CD4-positive, alpha-beta T cell (primary cell): ENCODE data around the gene RELCH. TPM values are rescaled to one million over a fixed set of nuclear protein-coding genes. Genes with fewer than 3 reads are reported as not detected.

Experiments used
- ATAC-seq: fragments of 200-7000 bp; cut with Tn5 transposase; one replicate; pipeline ENCODE4 v1.10.0; 2022; ENCODE audit warnings: mild to moderate bottlenecking; ENCODE audit not compliant: poor library complexity
- CTCF ChIA-PET: fragments of 350-600 bp; sonication (Branson Sonifier 250); formaldehyde crosslinking; loops from one replicate; lab custom pipeline; 2021; ENCODE audit warnings: antibody characterized with exemption, inconsistent platforms; lab: Charles Lee
- POLR2A ChIA-PET: fragments of 350-600 bp; sonication (Branson Sonifier 250); formaldehyde crosslinking; loops from one replicate; lab custom pipeline; 2021; ENCODE audit warnings: antibody characterized with exemption, inconsistent platforms; lab: Charles Lee
- DNase-seq, 14 experiments: peaks; one replicate each; pipeline ENCODE4 v3.0.0-alpha.2; 2013 to 2020; ENCODE audit warnings: mixed read lengths in 2 of 14
- H3K27ac ChIP-seq, 2 donors: one replicate each; pipeline versions ENCODE4 v1.5.1 to v1.7.0; 2013; ENCODE audit warnings: low read length in 2 of 2, low read depth in 1 of 2, mild to moderate bottlenecking in 1 of 2
- H3K27me3 ChIP-seq, 2 experiments: 1 replicate in 1 of 2; 2 replicates in 1 of 2; pipeline versions ENCODE4 v1.6.1 to v1.7.0; 2013; ENCODE audit warnings: low read length in 2 of 2, control low read depth in 1 of 2, mild to moderate bottlenecking in 1 of 2, moderate library complexity in 1 of 2; ENCODE audit not compliant: insufficient read depth in 2 of 2, control insufficient read depth in 1 of 2
- H3K36me3 ChIP-seq: one replicate; pipeline ENCODE4 v1.6.1; 2013; ENCODE audit warnings: low read length, control low read depth; ENCODE audit not compliant: insufficient read depth
- H3K4me1 ChIP-seq: one replicate; pipeline ENCODE4 v1.6.1; 2013; ENCODE audit warnings: low read length, control low read depth; ENCODE audit not compliant: insufficient read depth
- H3K4me3 ChIP-seq: one replicate; pipeline ENCODE4 v1.5.1; 2013; ENCODE audit warnings: mild to moderate bottlenecking, low read length, moderate library complexity
- H3K9me3 ChIP-seq, 2 experiments: 1 replicate in 1 of 2; 2 replicates in 1 of 2; pipeline versions ENCODE4 v1.6.1 to v1.7.0; 2013; ENCODE audit warnings: low read length in 2 of 2, mild to moderate bottlenecking in 2 of 2, control low read depth in 1 of 2, moderate library complexity in 1 of 2; ENCODE audit not compliant: control insufficient read depth in 1 of 2, insufficient read depth in 1 of 2
- H3K27ac Mint-ChIP-seq: one replicate; pipeline ENCODE4 v1.8.0; 2020; ENCODE audit warnings: mixed read lengths
- H3K27me3 Mint-ChIP-seq: one replicate; pipeline ENCODE4 v1.8.0; 2021; ENCODE audit warnings: mixed read lengths
- H3K36me3 Mint-ChIP-seq: one replicate; pipeline ENCODE4 v1.8.0; 2021; ENCODE audit warnings: low read depth, mixed read lengths
- H3K4me1 Mint-ChIP-seq: one replicate; pipeline ENCODE4 v1.8.0; 2021; ENCODE audit warnings: low read depth, mixed read lengths
- H3K4me3 Mint-ChIP-seq: one replicate; pipeline ENCODE4 v1.8.0; 2020; ENCODE audit warnings: mild to moderate bottlenecking, mixed read lengths
- H3K9me3 Mint-ChIP-seq: one replicate; pipeline ENCODE4 v1.8.0; 2020; ENCODE audit warnings: mixed read lengths
- intact Hi-C, 2 experiments: fragments of 100-400 bp; cut with DNase I in 1 of 2; cut with micrococcal nuclease in 1 of 2; formaldehyde crosslinking; loops; one replicate each; pipeline versions ENCODE4 v1.15.1 to v1.9.0; 2023 to 2025; cut with DNase I, micrococcal nuclease
- total RNA-seq, 174 experiments: library from RNA in 2 of 174; stranded (reverse) in 2 of 174; gene quantifications; one replicate each; pipeline ENCODE4 v1.2.3 and lab custom pipeline; 2021 to 2026
- TF ChIP-seq, protein P1 (sequence below): fragments of 200-600 bp; IDR thresholded peaks from one replicate; pipeline ENCODE4 v1.8.0; 2022; ENCODE audit warnings: antibody characterized with exemption, mild to moderate bottlenecking

Gene RELCH
- total RNA-seq, 2 experiments from 2014 or later = 39.6 to 44.3 TPM

DNA sequence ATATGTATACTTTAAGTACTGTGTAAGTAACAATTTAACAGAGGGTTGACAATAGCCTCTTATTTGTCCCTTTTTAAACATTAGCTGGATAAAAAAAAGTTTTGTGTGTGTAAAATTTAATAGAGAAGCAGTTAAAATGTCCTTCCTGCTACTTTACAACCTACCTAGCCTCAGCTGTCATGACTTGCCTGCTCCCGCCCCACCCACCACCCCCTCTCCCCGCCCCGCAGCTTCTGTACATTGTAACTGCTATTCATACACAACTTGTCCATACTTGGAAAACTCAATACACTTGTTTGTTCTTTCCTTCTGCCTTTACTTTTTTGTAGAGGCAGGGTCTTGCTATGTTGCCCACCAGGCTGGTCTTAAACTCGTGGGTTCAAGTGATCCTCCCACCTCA is 19.5 kb downstream of the RELCH start:
- peaks cover 22% of the 10 kb centered on the region for H3K36me3 Mint-ChIP-seq
- no peaks in the 10 kb centered on the region for H3K27me3 Mint-ChIP-seq
- ChIA-PET POLR2A (no interaction called here), CTCF (no interaction called here)
- no peaks in the 10 kb centered on the region for H3K4me1 ChIP-seq
- H3K27ac Mint-ChIP-seq = no peak overlapping the region
- TF ChIP-seq, protein P1, sequence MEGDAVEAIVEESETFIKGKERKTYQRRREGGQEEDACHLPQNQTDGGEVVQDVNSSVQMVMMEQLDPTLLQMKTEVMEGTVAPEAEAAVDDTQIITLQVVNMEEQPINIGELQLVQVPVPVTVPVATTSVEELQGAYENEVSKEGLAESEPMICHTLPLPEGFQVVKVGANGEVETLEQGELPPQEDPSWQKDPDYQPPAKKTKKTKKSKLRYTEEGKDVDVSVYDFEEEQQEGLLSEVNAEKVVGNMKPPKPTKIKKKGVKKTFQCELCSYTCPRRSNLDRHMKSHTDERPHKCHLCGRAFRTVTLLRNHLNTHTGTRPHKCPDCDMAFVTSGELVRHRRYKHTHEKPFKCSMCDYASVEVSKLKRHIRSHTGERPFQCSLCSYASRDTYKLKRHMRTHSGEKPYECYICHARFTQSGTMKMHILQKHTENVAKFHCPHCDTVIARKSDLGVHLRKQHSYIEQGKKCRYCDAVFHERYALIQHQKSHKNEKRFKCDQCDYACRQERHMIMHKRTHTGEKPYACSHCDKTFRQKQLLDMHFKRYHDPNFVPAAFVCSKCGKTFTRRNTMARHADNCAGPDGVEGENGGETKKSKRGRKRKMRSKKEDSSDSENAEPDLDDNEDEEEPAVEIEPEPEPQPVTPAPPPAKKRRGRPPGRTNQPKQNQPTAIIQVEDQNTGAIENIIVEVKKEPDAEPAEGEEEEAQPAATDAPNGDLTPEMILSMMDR = no peak
- DNase-seq = no peak
- no peaks in the 10 kb centered on the region for H3K27me3 ChIP-seq
- H3K36me3 ChIP-seq = peaks cover 4% of the 10 kb centered on the region
- ATAC-seq = no peak
- no peaks in the 10 kb centered on the region for H3K9me3 ChIP-seq
- intact Hi-C loops = no loop called here
- peaks cover 73% of the 10 kb centered on the region for H3K4me1 Mint-ChIP-seq
- H3K4me3 ChIP-seq = no peak overlapping the region
- no peak overlapping the region for H3K27ac ChIP-seq
- no peaks in the 10 kb centered on the region for H3K9me3 Mint-ChIP-seq
- H3K4me3 Mint-ChIP-seq = no peak overlapping the region

DNA sequence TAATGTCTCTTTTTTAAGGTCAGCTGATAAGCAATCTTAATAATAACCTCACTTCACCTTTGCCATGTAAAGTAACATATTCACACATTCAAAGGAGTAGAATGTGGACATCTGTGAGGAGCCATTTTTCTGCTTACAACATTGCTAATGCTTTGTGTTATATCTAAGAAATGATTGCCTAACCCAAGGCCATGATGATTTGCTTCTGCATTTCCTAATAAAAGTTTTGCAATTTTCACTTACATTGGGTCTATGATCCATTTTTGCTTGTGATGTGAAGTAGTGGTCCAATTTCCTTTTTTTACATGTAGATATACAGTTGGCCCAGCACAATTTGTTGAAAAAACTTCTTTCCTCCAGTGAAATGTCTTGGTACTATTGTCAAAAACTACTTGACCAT is 22.0 kb downstream of the RELCH start:
- Mint-ChIP-seq H3K4me1 (peaks cover 73% of the 10 kb centered on the region), H3K4me3 (no peak overlapping the region), H3K36me3 (peaks cover 40% of the 10 kb centered on the region), H3K9me3 (no peaks in the 10 kb centered on the region), H3K27ac (no peak overlapping the region), H3K27me3 (no peaks in the 10 kb centered on the region)
- Histone ChIP-seq H3K27ac (no peak overlapping the region), H3K9me3 (no peaks in the 10 kb centered on the region), H3K36me3 (peaks cover 13% of the 10 kb centered on the region), H3K4me3 (no peak overlapping the region), H3K27me3 (no peaks in the 10 kb centered on the region), H3K4me1 (no peaks in the 10 kb centered on the region)
- POLR2A ChIA-PET = no interaction called here
- TF ChIP-seq, protein P1 = no peak
- CTCF ChIA-PET = interaction anchor here (1.0 kb wide), 1 partner anchor 9 kb away, joined by 4 read pairs; no protein-coding TSS in a partner anchor
- ATAC-seq = no peak
- DNase-seq = no peak
- intact Hi-C loops = no loop called here

GRCh38 chr18:62210138-62210537 is 23.1 kb downstream of the RELCH start:
- Mint-ChIP-seq H3K36me3 (peaks cover 50% of the 10 kb centered on the region), H3K27me3 (no peaks in the 10 kb centered on the region), H3K27ac (no peak overlapping the region), H3K9me3 (no peaks in the 10 kb centered on the region), H3K4me3 (no peak overlapping the region), H3K4me1 (peaks cover 69% of the 10 kb centered on the region)
- no peak for DNase-seq
- ATAC-seq = no peak
- no peaks in the 10 kb centered on the region for H3K9me3 ChIP-seq
- H3K4me1 ChIP-seq = no peaks in the 10 kb centered on the region
- no peak overlapping the region for H3K4me3 ChIP-seq
- POLR2A ChIA-PET = no interaction called here
- intact Hi-C loops = no loop called here
- TF ChIP-seq, protein P1 = no peak
- peaks cover 20% of the 10 kb centered on the region for H3K36me3 ChIP-seq
- no peak overlapping the region for H3K27ac ChIP-seq
- no peaks in the 10 kb centered on the region for H3K27me3 ChIP-seq
- CTCF ChIA-PET = interaction anchor here (0.8 kb wide), 1 partner anchor 10 kb away, joined by 3 read pairs; no protein-coding TSS in a partner anchor
